Measurements from ENCODE around the gene KCNJ9. TPM values are rescaled to one million over a fixed set of nuclear protein-coding genes. Genes with fewer than 3 reads are reported as not detected.

KCNJ9 gene
- total RNA-seq, 2 donors from 2014 or later, result 0.08 TPM; not detected in 1

GRCh38 chr1:160131803-160132565 is 50.6 kb downstream of the KCNJ9 start:
- H3K4me1 ChIP-seq, result peaks cover 0 to 52% of the 10 kb centered on the region in 2 donors
- no peaks in the 10 kb centered on the region for H3K27me3 ChIP-seq
- H3K9me3 ChIP-seq, result no peaks in the 10 kb centered on the region
- H3K36me3 ChIP-seq, result peaks cover 87% of the 10 kb centered on the region
- H3K4me3 ChIP-seq, result no peak overlapping the region
- TF ChIP-seq, protein P1, sequence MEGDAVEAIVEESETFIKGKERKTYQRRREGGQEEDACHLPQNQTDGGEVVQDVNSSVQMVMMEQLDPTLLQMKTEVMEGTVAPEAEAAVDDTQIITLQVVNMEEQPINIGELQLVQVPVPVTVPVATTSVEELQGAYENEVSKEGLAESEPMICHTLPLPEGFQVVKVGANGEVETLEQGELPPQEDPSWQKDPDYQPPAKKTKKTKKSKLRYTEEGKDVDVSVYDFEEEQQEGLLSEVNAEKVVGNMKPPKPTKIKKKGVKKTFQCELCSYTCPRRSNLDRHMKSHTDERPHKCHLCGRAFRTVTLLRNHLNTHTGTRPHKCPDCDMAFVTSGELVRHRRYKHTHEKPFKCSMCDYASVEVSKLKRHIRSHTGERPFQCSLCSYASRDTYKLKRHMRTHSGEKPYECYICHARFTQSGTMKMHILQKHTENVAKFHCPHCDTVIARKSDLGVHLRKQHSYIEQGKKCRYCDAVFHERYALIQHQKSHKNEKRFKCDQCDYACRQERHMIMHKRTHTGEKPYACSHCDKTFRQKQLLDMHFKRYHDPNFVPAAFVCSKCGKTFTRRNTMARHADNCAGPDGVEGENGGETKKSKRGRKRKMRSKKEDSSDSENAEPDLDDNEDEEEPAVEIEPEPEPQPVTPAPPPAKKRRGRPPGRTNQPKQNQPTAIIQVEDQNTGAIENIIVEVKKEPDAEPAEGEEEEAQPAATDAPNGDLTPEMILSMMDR (IDR thresholded peaks at IDR 0.05), result no peak
- no peak for DNase-seq (ENCODE audit: low spot score)
- peak overlapping the region; percentile 72 to 91 for H3K27ac ChIP-seq

DNA sequence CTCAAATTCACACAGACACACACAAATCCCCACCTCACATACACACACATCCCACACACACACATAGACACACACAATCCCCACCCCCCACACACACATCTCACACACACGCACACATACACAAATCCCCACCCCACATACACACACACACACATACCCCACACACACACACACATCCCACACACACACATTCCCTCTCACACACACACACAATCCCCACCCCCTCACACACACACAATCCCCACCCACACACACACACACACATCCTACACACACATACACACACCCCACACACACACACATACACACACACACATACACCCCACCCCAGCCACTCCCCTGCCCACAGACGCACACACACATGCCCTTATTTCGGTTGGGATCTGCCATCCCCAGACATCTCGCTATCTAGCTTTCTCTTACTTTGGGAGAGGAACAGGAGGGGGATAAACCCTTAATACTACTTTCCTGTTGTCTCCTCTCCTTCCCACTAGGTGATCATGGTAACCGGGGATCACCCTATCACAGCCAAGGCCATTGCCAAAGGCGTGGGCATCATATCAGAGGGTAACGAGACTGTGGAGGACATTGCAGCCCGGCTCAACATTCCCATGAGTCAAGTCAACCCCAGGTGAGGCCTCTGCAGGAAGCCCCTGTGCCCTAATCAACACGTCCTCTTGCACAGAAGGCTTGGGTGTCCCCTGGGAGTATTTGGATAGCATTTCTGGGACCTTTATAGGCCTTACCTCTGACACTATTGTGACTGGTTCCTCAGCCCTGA is 52.8 kb downstream of the KCNJ9 start:
- Histone ChIP-seq H3K27me3 (no peaks in the 10 kb centered on the region), H3K36me3 (peaks cover 83% of the 10 kb centered on the region), H3K4me3 (no peak overlapping the region), H3K4me1 (peaks cover 0 to 33% of the 10 kb centered on the region in 2 donors), H3K27ac (peak overlapping the region in 1 of 2 donors; percentile 91), H3K9me3 (no peaks in the 10 kb centered on the region)
- DNase-seq (ENCODE audit: low spot score), result no peak
- TF ChIP-seq, protein P1 (IDR thresholded peaks at IDR 0.05), result no peak

DNA sequence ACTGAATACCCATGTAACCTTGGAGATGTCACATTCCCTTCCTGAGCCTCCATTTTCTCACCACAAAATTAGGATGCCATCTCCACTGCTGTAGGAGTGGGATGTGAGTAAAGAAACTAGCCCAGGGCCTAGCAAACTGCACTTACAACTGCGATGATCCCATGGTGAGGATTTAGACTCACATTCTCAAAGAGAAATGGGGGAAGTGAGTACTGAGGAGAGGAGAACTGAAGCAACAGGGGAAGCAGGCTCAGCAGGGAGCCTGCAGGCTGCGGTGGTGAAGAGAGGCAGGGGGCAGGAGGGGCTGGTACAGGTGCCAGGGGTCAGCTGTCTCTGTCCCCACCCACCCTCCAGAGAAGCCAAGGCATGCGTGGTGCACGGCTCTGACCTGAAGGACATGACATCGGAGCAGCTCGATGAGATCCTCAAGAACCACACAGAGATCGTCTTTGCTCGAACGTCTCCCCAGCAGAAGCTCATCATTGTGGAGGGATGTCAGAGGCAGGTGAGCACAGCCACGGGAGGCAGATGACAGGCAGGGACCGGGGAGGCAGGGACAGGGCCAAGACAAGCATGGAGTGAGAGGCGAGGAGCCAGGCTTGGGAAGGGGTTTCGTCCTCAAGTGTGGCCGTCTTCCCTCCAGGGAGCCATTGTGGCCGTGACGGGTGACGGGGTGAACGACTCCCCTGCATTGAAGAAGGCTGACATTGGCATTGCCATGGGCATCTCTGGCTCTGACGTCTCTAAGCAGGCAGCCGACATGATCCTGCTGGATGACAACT is 53.6 kb downstream of the KCNJ9 start:
- DNase-seq (ENCODE audit: low spot score), result no peak
- no peak overlapping the region for H3K4me3 ChIP-seq
- peaks cover 83% of the 10 kb centered on the region for H3K36me3 ChIP-seq
- H3K9me3 ChIP-seq, result no peaks in the 10 kb centered on the region
- TF ChIP-seq, protein P1 (IDR thresholded peaks at IDR 0.05), result no peak
- H3K27ac ChIP-seq, result peak overlapping the region in 1 of 2 donors; percentile 91
- no peaks in the 10 kb centered on the region for H3K27me3 ChIP-seq
- peaks cover 0 to 31% of the 10 kb centered on the region in 2 donors for H3K4me1 ChIP-seq

DNA sequence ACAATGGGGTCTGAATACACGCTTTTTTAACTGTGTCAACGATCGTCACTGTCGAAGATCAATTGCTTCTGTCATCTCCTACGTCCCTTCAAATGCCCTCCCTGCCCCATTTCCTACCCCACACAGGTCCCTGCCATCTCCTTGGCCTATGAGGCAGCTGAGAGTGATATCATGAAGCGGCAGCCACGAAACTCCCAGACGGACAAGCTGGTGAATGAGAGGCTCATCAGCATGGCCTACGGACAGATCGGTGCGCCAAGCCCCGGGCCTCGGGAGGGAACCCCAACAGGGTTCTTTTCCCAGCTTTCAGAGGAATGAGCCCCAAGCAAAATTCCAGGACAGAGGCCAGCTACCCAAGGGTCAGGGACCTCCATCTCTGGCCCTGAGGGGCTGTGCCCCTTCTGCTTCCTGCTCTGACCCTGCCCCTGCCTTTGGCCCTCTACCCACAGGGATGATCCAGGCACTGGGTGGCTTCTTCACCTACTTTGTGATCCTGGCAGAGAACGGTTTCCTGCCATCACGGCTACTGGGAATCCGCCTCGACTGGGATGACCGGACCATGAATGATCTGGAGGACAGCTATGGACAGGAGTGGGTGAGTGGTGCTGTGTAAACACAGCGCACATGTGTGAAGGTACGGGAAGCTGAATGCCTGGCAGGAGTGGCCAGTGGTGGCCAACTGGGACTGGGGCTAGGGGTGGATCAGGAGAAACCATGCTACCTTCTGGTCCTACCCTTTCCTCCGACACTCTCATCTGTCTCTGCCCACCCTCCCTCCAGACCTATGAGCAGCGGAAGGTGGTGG is 55.0 kb downstream of the KCNJ9 start:
- H3K4me1 ChIP-seq, result peaks cover 0 to 18% of the 10 kb centered on the region in 2 donors
- H3K36me3 ChIP-seq, result peaks cover 83% of the 10 kb centered on the region
- no peaks in the 10 kb centered on the region for H3K9me3 ChIP-seq
- no peak for DNase-seq (ENCODE audit: low spot score)
- H3K27me3 ChIP-seq, result no peaks in the 10 kb centered on the region
- no peak overlapping the region for H3K27ac ChIP-seq
- TF ChIP-seq, protein P1 (IDR thresholded peaks at IDR 0.05), result no peak
- H3K4me3 ChIP-seq, result no peak overlapping the region

DNA sequence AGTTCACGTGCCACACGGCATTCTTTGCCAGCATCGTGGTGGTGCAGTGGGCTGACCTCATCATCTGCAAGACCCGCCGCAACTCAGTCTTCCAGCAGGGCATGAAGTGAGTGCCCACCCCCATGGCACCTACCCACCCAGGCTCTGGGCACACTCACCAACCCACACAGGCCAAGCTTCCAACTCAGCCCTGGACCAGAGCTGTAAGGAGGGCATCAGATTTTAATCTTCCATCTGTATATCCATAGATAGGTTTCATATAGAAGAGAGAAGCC is 55.5 kb downstream of the KCNJ9 start:
- peaks cover 0 to 13% of the 10 kb centered on the region in 2 donors for H3K4me1 ChIP-seq

More for the DNA sequence above, 55.5 kb downstream of the KCNJ9 start:
- Histone ChIP-seq H3K9me3 (no peaks in the 10 kb centered on the region), H3K36me3 (peaks cover 87% of the 10 kb centered on the region), H3K27ac (peak overlapping the region in 1 of 2 donors; percentile 27), H3K27me3 (no peaks in the 10 kb centered on the region), H3K4me3 (no peak overlapping the region)
- no peak for DNase-seq (ENCODE audit: low spot score)
- TF ChIP-seq, protein P1 (IDR thresholded peaks at IDR 0.05), result no peak
